IPS DF 4.7 (cell line): ENCODE results near the gene AGK.

Source experiments
- DNase-seq: peaks from one replicate; pipeline ENCODE4 v3.0.0-alpha.2; 2013; ENCODE audit warnings: low spot score; ENCODE audit errors: extremely low read depth

AGK gene, protein sequence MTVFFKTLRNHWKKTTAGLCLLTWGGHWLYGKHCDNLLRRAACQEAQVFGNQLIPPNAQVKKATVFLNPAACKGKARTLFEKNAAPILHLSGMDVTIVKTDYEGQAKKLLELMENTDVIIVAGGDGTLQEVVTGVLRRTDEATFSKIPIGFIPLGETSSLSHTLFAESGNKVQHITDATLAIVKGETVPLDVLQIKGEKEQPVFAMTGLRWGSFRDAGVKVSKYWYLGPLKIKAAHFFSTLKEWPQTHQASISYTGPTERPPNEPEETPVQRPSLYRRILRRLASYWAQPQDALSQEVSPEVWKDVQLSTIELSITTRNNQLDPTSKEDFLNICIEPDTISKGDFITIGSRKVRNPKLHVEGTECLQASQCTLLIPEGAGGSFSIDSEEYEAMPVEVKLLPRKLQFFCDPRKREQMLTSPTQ

GRCh38 chr7:141551094-141551781 lies at the start of gene AGK:
AGK (plus strand) TSS chr7:141551410; CDS start chr7:141555467, 4,057 bp downstream.
- no peak for DNase-seq

DNA sequence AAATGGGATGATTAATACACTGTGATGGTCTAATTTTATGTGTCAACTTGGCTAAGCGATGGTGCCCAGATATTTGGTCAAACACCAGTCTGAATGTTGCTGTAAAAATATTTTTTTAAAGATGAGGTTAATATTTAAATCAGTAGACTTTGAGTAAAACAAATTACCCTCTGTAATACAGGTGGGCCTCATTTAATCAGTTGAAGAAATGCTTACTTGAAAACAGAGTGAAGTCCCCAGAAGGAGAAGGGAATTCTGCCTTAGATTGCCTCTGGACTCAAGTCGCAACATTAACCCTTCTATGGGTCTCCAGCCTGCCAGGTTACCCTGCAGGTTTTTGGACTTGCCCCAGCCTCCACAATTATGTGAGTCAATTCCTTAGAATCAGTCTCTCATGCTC lies 49.8 kb upstream of the AGK start:
- no peak for DNase-seq

GRCh38 chr7:141511316-141511675 lies 39.9 kb upstream of the AGK start:
- DNase-seq: no peak

GRCh38 chr7:141511676-141512396 lies 39.4 kb upstream of the AGK start:
- no peak for DNase-seq

DNA sequence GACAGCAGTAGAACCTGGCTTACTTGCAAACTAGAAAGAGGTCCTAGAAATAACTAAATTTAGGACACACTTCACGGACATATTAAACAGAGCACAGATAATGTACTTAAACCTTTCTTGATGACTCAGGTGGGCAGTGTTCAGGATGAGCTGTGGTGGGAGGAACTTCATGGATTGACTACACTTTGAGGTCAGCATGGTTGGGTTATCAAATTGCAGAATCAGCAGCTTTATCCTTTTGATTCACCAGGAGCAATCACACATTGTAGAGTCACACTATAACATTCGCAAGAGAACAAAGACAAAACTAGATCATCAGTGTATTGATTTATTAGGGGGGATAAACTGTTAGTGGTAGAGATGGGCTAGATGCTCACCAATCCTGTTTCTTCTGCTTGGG lies 38.6 kb upstream of the AGK start:
- no peak for DNase-seq

DNA sequence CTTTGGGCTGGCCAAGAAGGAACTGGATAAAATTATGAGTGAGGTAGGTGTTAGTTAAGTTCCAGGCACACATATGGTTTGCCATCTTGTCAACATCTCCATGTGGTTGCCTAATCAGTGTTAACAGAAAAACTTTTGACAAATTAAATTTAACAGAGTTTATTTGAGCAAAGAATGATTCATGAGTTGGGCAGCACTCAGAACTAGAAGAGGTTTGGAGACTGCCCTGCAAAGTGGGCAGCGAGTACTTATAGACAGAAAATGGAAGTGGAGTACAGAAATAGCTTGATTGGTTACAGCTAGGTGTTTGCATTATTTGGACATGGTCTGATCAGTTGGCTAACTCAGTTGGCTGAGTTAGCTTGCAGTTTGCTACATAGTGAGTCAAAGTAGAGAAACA lies 37.5 kb upstream of the AGK start:
- no peak for DNase-seq

GRCh38 chr7:141515941-141516340 lies 35.3 kb upstream of the AGK start:
- no peak for DNase-seq

- DNase-seq: no peak
Observed at GRCh38 chr7:141519623-141520022, 31.6 kb upstream of the AGK start.

GRCh38 chr7:141522657-141523342 lies 28.4 kb upstream of the AGK start:
- no peak for DNase-seq

DNA sequence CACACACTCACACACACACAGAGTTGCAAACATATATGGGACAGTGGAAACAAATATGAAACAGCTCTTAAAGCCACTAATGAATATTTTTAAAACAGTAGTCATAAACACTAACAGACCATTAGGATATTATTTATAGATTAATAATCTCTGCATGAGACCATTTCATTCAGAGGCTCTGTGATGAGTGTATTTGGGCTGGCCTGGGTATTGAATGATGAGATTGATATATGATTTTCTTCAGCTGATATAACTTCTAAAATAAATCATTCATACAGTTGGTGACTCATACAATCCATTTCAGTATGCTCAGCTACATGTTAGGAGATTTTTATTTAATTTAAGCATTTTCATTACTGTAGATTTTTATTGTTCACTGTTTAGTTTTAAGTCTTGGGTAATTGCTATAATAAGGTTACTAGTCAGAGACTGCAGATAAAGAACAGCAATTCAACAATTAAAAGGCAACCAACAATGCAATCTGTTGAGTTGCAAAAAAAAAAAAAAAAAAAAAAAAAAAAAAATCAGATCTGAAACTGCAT lies 25.2 kb upstream of the AGK start:
- DNase-seq: no peak

DNA sequence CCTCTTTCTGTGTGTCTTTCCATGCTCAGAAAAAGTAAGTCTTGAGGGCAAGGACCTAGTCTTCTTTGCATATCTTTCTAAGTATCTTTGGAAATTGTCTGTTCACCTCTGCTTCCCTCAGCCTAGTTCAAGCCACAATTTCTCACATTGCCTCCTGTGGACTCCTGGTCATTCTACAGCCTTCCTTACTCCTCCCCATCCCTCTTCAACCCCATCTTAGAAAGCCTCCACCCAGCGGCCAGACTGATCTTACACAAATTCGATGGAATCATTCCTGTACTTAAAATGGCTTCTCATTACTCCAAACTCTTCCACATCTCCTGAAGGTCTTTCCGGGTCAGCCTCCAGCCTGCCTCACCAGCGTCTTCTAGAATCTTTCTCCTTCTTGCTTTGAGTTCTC lies 24.1 kb upstream of the AGK start:
- DNase-seq: no peak

DNA sequence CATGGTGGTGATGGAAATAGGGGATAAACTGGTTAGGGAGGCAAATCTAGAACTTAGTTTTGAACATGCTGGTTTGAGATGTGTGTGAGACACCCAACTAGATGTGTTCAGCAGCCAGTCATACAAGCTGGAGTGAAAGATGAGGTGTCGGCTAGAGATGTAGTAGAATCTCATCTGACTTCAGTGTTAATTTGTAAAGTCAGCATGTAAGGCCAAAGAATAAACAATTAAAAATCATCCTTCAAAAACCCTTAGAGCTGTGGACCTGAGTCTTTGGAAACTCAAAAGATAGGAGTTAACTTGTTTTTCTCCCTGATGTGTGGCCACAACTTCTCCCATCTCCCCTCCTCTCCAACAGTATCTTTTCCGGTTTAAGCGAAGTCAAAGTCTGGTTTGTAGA lies 22.8 kb upstream of the AGK start:
- no peak for DNase-seq

GRCh38 chr7:141533149-141533949 lies 17.9 kb upstream of the AGK start:
- peak; percentile 81 for DNase-seq

- no peak for DNase-seq
Observed at GRCh38 chr7:141534757-141535737, 16.2 kb upstream of the AGK start.

DNA sequence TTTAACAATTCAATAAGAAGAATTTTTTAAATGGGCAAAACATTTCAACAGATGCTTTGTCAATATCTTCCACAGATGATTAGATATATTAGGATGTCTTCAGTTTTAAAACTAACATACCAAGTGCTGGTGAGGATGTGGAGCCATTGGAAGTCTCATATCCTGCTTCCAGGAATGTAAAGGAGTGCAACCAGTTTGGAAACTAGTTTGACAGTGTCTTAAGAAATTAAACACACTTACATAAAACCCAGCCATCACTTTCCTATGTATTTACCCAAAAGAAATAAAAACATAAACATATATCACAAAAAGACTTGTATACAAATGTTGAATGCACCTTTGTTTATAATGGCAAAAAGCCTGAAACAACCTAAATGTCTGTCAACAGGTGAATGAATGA lies 13.3 kb upstream of the AGK start:
- DNase-seq: no peak

GRCh38 chr7:141541375-141541774 lies 9.8 kb upstream of the AGK start:
- no peak for DNase-seq

DNA sequence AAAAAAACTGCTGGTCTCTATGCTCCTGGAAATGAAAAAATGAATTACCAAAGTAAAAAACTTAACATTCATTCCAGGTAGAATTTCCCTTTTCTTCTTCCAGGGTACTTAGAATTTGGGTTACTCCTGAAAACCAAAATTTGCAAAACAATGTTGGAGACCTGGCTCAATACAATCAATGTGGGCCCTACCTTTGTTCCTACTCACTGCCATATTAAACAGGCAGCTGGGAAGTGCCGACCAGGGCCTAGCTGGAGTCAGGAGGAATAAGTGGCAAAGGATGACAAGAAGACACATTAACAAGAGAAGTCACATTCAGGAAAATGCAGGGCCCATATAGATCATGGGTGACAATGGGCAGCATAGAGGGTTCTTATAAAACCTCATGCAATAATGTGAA lies 6.4 kb upstream of the AGK start:
- no peak for DNase-seq

DNA sequence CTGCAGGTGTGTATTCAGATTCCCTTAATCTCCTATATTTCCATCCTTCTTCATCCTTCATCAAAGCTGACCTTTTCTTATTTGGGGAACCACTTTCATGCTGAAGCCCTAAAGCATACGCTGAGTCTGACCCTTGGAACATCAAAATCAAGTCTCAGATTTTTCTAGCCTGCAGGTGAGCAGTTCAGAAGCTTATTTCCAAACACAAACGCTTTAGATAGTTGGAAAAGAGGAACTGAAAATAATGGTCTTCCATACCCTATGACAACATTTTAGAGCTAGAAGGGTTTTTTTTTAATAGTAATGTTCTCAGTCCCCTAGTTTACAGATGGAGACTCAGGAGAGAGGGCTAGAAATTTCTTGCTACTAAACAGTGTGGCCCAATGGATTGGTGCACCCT lies 1.6 kb upstream of the AGK start:
- no peak for DNase-seq

DNA sequence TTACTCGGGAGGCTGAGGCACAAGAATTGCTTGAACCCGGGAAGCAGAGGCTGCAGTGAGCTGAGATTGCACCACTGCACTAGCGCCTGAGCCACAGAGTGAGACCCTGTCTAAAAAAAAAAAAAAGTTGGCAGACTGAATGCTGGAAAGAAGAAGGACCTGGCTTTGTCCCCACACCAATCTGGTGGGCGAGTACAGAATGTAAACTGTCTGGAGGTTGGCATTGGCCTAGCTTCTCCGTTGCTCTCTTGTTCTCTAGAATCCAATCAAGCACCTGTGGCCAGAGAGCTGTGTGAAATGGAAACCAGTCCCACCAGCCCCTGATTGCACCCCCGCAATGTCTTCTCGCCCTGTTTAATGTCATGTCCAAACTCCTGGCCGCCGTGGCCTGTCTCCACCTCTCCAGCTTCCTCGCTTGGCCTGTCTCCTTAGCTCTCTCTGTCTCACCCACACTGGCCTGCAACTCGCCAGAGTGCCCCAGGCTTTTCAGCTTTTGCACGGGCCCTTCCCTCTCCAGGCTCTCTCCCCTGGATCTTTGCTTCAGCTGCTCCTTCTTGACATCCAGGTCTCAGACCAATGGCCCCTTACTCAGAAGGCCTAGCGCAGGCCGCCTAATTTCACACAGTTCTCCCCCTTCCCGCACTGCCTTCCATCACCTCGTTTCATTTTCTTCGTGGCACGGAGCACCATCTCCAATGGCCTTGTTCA lies 670 bp upstream of the AGK start:
- DNase-seq: no peak
